Endothelial cell of umbilical vein (primary cell): ENCODE data around the gene MAST4. TPM values are rescaled to one million over a fixed set of nuclear protein-coding genes. Genes with fewer than 3 reads are reported as not detected.

Source experiments
- BruUV-seq: library from RNA; stranded (reverse); fragments of 400-500 nt; replicated peaks from 2 replicates; lab custom pipeline; 2021; lab: Mats Ljungman, UMichigan
- CTCF ChIA-PET: fragments of 300-600, 350-600 bp; sonication (Branson Sonifier 250); formaldehyde crosslinking; loops from one replicate; lab custom pipeline; 2021; ENCODE audit warnings: antibody characterized with exemption, inconsistent platforms; lab: Charles Lee
- POLR2A ChIA-PET: fragments of 300-600, 350-600 bp; sonication (Branson Sonifier 250); formaldehyde crosslinking; loops from one replicate; lab custom pipeline; 2021; ENCODE audit warnings: antibody characterized with exemption, inconsistent platforms; lab: Charles Lee
- DNase-seq: peaks from one replicate; pipeline ENCODE4 v3.0.0-alpha.2; 2011; ENCODE audit warnings: low read depth, low spot score
- FAIRE-seq: peaks from 2 replicates; lab custom pipeline; 2011; peaks lifted over from hg19 to GRCh38; lab: Jason Lieb, UNC
- H2AFZ ChIP-seq: 2 replicates; pipeline ENCODE4 v1.6.0; 2012; ENCODE audit warnings: low read depth, low read length, control low read depth, inconsistent platforms
- H3K27ac ChIP-seq: 2 replicates; pipeline ENCODE4 v1.5.1; 2011; ENCODE audit warnings: low read depth, mild to moderate bottlenecking, control low read depth, low read length, moderate library complexity; ENCODE audit not compliant: insufficient read depth
- H3K27me3 ChIP-seq, 2 experiments: 2 replicates each; pipeline versions ENCODE4 v1.6.0 to v1.6.1; 2011; ENCODE audit warnings: low read length in 2 of 2, mixed read lengths in 1 of 2; ENCODE audit not compliant: control insufficient read depth in 2 of 2, insufficient read depth in 2 of 2
- H3K36me3 ChIP-seq, 2 experiments: 2 replicates in 1 of 2; 3 replicates in 1 of 2; pipeline ENCODE4 v1.5.1; 2011; ENCODE audit warnings: low read length in 2 of 2, mild to moderate bottlenecking in 1 of 2, moderate library complexity in 1 of 2; ENCODE audit not compliant: control insufficient read depth in 2 of 2, insufficient read depth in 2 of 2; ENCODE audit errors: extremely low read depth in 1 of 2
- H3K4me1 ChIP-seq: 3 replicates; pipeline ENCODE4 v1.5.1; 2011; ENCODE audit warnings: mild to moderate bottlenecking, low read length; ENCODE audit not compliant: control insufficient read depth, insufficient read depth; ENCODE audit errors: extremely low read depth
- H3K4me2 ChIP-seq: 2 replicates; pipeline ENCODE4 v1.6.1; 2011; ENCODE audit warnings: low read length, control low read depth, mixed read lengths; ENCODE audit not compliant: insufficient read depth
- H3K4me3 ChIP-seq, 3 experiments: fragments of 200-600 bp in 1 of 3; sonication (generic), shearing (Covaris generic) in 1 of 3; replicated peaks in 1 of 3; 2 replicates each; pipeline ENCODE4 v1.5.1; 2011 to 2016; ENCODE audit warnings: control low read depth in 3 of 3, low read length in 3 of 3, mild to moderate bottlenecking in 2 of 3, inconsistent platforms in 1 of 3, low read depth in 1 of 3, moderate library complexity in 1 of 3; ENCODE audit not compliant: insufficient read depth in 1 of 3
- H3K79me2 ChIP-seq: 2 replicates; pipeline ENCODE4 v1.6.0; 2012; ENCODE audit warnings: low read length, inconsistent platforms; ENCODE audit not compliant: control insufficient read depth, insufficient read depth
- H3K9ac ChIP-seq: replicated peaks from 2 replicates; pipeline ENCODE3; 2011; ENCODE audit warnings: low read length, control low read depth; ENCODE audit not compliant: insufficient read depth; ENCODE audit errors: extremely low read depth
- H3K9me1 ChIP-seq: replicated peaks from 3 replicates; pipeline ENCODE4 v1.6.0; 2011; ENCODE audit warnings: mild to moderate bottlenecking, low read length; ENCODE audit not compliant: control insufficient read depth, insufficient read depth; ENCODE audit errors: extremely low read depth
- H3K9me3 ChIP-seq: replicated peaks from 2 replicates; pipeline ENCODE4 v1.5.1; 2012; ENCODE audit warnings: low read length, inconsistent platforms; ENCODE audit not compliant: control insufficient read depth, insufficient read depth
- H4K20me1 ChIP-seq: replicated peaks from 2 replicates; pipeline ENCODE3; 2011; ENCODE audit warnings: mild to moderate bottlenecking, low read length; ENCODE audit not compliant: control insufficient read depth, insufficient read depth; ENCODE audit errors: extremely low read depth
- EZH2 ChIP-seq: IDR thresholded peaks from 2 replicates; pipeline ENCODE4 v1.6.1; 2012; ENCODE audit warnings: borderline replicate concordance, low read depth, mild to moderate bottlenecking, moderate library complexity, low read length, inconsistent platforms; ENCODE audit not compliant: severe bottlenecking
- FOS ChIP-seq: IDR thresholded peaks from 2 replicates; pipeline ENCODE4 v1.6.1; 2011; ENCODE audit warnings: mild to moderate bottlenecking, low read length, moderate library complexity, borderline replicate concordance; ENCODE audit not compliant: insufficient read depth
- GATA2 ChIP-seq: IDR thresholded peaks from 2 replicates; pipeline ENCODE4 v1.7.0; 2011; ENCODE audit warnings: low read depth, mild to moderate bottlenecking, moderate library complexity, mixed read lengths, low read length; ENCODE audit not compliant: insufficient read length, insufficient read depth
- JUN ChIP-seq: IDR thresholded peaks from 2 replicates; pipeline ENCODE4 v1.6.1; 2011; ENCODE audit warnings: borderline replicate concordance, low read depth; ENCODE audit not compliant: insufficient read length, insufficient read depth
- MYC ChIP-seq: IDR thresholded peaks from one replicate; pipeline ENCODE4 v1.6.1; 2011; ENCODE audit warnings: mild to moderate bottlenecking, low read depth, low read length
- POLR2A ChIP-seq: IDR thresholded peaks from 2 replicates; pipeline ENCODE4 v1.6.1; 2012; ENCODE audit warnings: low read depth, mild to moderate bottlenecking, control low read depth, low read length
- POLR2AphosphoS5 ChIP-seq: IDR thresholded peaks from 2 replicates; pipeline ENCODE4 v1.6.1; 2012; ENCODE audit warnings: low read depth, mild to moderate bottlenecking, control low read depth, low read length, moderate library complexity; ENCODE audit not compliant: insufficient read depth
- dilution Hi-C: fragments of 300-500 bp; cut with MboI; formaldehyde crosslinking; loops from one replicate; pipeline ENCODE4 v1.15.0; 2019; ENCODE audit warnings: low sequenced_read_pairs; ENCODE audit not compliant: extremely low pct_ligation_motif_present
- intact Hi-C: fragments of 100-400 bp; cut with micrococcal nuclease; formaldehyde crosslinking; loops from one replicate; pipeline ENCODE4 v1.10.0; 2022
- polyA plus RNA-seq, 4 experiments: library from polyadenylated mRNA; depleted of rRNA in 3 of 4; stranded (reverse) in 3 of 4; unstranded in 1 of 4; fragments of >200 nt; gene quantifications; 2 replicates each; pipeline versions ENCODE4 v1.2.1 to v1.2.3, GENCODE V29; 2011 to 2012; ENCODE audit warnings: missing spikeins in 1 of 4
- total RNA-seq: library from RNA; stranded (reverse); gene quantifications from 2 replicates; pipeline ENCODE4 v1.2.3, GENCODE V29; 2021
- TF ChIP-seq, protein P1 (sequence below): IDR thresholded peaks from 2 replicates; pipeline ENCODE4 v1.6.1; 2011; ENCODE audit not compliant: insufficient read depth, insufficient read length
- TF ChIP-seq, protein P2 (sequence below), 2 donors: IDR thresholded peaks; 1 replicate in 1 of 2; 2 replicates in 1 of 2; pipeline ENCODE4 v1.5.1; 2011; ENCODE audit warnings: low read length in 2 of 2, mild to moderate bottlenecking in 2 of 2, moderate library complexity in 2 of 2, control low read depth in 1 of 2, inconsistent platforms in 1 of 2, low read depth in 1 of 2; ENCODE audit not compliant: insufficient read depth in 1 of 2; ENCODE audit errors: extremely low read depth in 1 of 2

The MAST4 gene
- total and polyA plus RNA-seq, 2 donors (not counting 3 experiments of a cell fraction or from before 2014, with no cell fraction given), result 40.2 to 116 TPM

GRCh38 chr5:66842540-66842939 is 246.3 kb downstream of the MAST4 start:
- no peaks in the 10 kb centered on the region for H3K9me3 ChIP-seq
- intact Hi-C loops (loop anchor here (10.0 kb wide), 2 partner anchors 462 to 1368 kb away; no protein-coding TSS in a partner anchor), dilution Hi-C loops (no loop called here)
- no peak overlapping the region for H3K4me3 ChIP-seq
- POLR2A ChIA-PET, result interaction anchor here (5.7 kb wide), 1 partner anchor 13 kb away, joined by 76 read pairs; no protein-coding TSS in a partner anchor
- no peaks in the 10 kb centered on the region for H3K36me3 ChIP-seq
- TF ChIP-seq JUN, result no peak
- TF ChIP-seq FOS, result no peak
- TF ChIP-seq, protein P1, sequence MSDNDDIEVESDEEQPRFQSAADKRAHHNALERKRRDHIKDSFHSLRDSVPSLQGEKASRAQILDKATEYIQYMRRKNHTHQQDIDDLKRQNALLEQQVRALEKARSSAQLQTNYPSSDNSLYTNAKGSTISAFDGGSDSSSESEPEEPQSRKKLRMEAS, result no peak
- TF ChIP-seq, protein P2, sequence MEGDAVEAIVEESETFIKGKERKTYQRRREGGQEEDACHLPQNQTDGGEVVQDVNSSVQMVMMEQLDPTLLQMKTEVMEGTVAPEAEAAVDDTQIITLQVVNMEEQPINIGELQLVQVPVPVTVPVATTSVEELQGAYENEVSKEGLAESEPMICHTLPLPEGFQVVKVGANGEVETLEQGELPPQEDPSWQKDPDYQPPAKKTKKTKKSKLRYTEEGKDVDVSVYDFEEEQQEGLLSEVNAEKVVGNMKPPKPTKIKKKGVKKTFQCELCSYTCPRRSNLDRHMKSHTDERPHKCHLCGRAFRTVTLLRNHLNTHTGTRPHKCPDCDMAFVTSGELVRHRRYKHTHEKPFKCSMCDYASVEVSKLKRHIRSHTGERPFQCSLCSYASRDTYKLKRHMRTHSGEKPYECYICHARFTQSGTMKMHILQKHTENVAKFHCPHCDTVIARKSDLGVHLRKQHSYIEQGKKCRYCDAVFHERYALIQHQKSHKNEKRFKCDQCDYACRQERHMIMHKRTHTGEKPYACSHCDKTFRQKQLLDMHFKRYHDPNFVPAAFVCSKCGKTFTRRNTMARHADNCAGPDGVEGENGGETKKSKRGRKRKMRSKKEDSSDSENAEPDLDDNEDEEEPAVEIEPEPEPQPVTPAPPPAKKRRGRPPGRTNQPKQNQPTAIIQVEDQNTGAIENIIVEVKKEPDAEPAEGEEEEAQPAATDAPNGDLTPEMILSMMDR (IDR thresholded peaks at IDR 0.05; ENCODE audit: extremely low read depth in 1 of 2, insufficient read depth in 1 of 2, low read depth in 1 of 2, low read length in 2 of 2), result no peak
- TF ChIP-seq GATA2, result no peak
- no peak for TF ChIP-seq POLR2A
- no peak for TF ChIP-seq MYC
- TF ChIP-seq EZH2, result no peak
- no peak for TF ChIP-seq POLR2AphosphoS5
- CTCF ChIA-PET, result interaction anchor here (0.9 to 5.9 kb wide), 4 partner anchors 7 to 23 kb away, joined by 3 to 63 read pairs (median 4); no protein-coding TSS in a partner anchor
- H3K4me2 ChIP-seq, result no peak overlapping the region
- FAIRE-seq (no peak), DNase-seq (no peak)
- peaks cover 29% of the 10 kb centered on the region for H3K4me1 ChIP-seq
- BruUV-seq, result no TSS peak
- no peak overlapping the region for H2AFZ ChIP-seq
- no peaks in the 10 kb centered on the region for H3K9me1 ChIP-seq
- no peaks in the 10 kb centered on the region for H4K20me1 ChIP-seq
- peak overlapping the region; percentile 84 for H3K27ac ChIP-seq
- no peak overlapping the region for H3K9ac ChIP-seq
- peaks cover 41% of the 10 kb centered on the region for H3K79me2 ChIP-seq
- H3K27me3 ChIP-seq, result no peaks in the 10 kb centered on the region
